Mesendoderm (in vitro differentiated cells): ENCODE results near the gene MPZL2.

Experiments
- DNase-seq: peaks from one replicate; pipeline ENCODE4 v3.0.0; 2013
- H2AK5ac ChIP-seq: 2 replicates; pipeline ENCODE4 v1.6.1; 2013; ENCODE audit warnings: low read length, inconsistent platforms
- H2BK120ac ChIP-seq: 2 replicates; pipeline ENCODE4 v1.6.1; 2013; ENCODE audit warnings: low read depth, mild to moderate bottlenecking, low read length, moderate library complexity, mixed read lengths
- H2BK15ac ChIP-seq: replicated peaks from 2 replicates; pipeline ENCODE4 v1.6.1; 2013; ENCODE audit warnings: low read depth, mild to moderate bottlenecking, moderate library complexity
- H2BK5ac ChIP-seq: 2 replicates; pipeline ENCODE4 v1.6.1; 2013; ENCODE audit warnings: low read length, inconsistent platforms
- H3K18ac ChIP-seq: 2 replicates; pipeline ENCODE4 v1.6.1; 2013; ENCODE audit warnings: mild to moderate bottlenecking, low read length, mixed read lengths
- H3K23ac ChIP-seq: one replicate; pipeline ENCODE4 v1.6.1; 2013; ENCODE audit warnings: low read length
- H3K27ac ChIP-seq: 2 replicates; pipeline ENCODE4 v1.5.1; 2013; ENCODE audit warnings: low read depth, mild to moderate bottlenecking, inconsistent platforms, low read length, moderate library complexity
- H3K27me3 ChIP-seq: 2 replicates; pipeline ENCODE4 v1.6.1; 2013; ENCODE audit warnings: low read length, control low read depth, mild to moderate bottlenecking, inconsistent platforms; ENCODE audit not compliant: insufficient read depth, poor library complexity
- H3K36me3 ChIP-seq: 2 replicates; pipeline ENCODE4 v1.6.1; 2013; ENCODE audit warnings: low read length, inconsistent platforms; ENCODE audit not compliant: control insufficient read depth, insufficient read depth
- H3K4ac ChIP-seq: one replicate; pipeline ENCODE4 v1.6.1; 2013; ENCODE audit warnings: low read depth, mild to moderate bottlenecking, low read length, moderate library complexity
- H3K4me1 ChIP-seq: 2 replicates; pipeline ENCODE4 v1.6.1; 2013; ENCODE audit warnings: low read depth, low read length, inconsistent platforms; ENCODE audit not compliant: control insufficient read depth
- H3K4me2 ChIP-seq: 2 replicates; pipeline ENCODE4 v1.6.1; 2013; ENCODE audit warnings: low read length
- H3K4me3 ChIP-seq: 2 replicates; pipeline ENCODE4 v1.5.1; 2013; ENCODE audit warnings: mild to moderate bottlenecking, low read length
- H3K56ac ChIP-seq: one replicate; pipeline ENCODE4 v1.6.1; 2013; ENCODE audit warnings: low read length
- H3K79me1 ChIP-seq: 2 replicates; pipeline ENCODE4 v1.6.1; 2013; ENCODE audit warnings: low read length, inconsistent platforms
- H3K79me2 ChIP-seq: 2 replicates; pipeline ENCODE4 v1.6.1; 2013; ENCODE audit warnings: mild to moderate bottlenecking, low read length; ENCODE audit not compliant: control insufficient read depth, insufficient read depth
- H3K9ac ChIP-seq: 2 replicates; pipeline ENCODE4 v1.6.1; 2013; ENCODE audit warnings: low read length, inconsistent platforms
- H4K5ac ChIP-seq: one replicate; pipeline ENCODE4 v1.6.1; 2013; ENCODE audit warnings: low read length
- H4K8ac ChIP-seq: one replicate; pipeline ENCODE4 v1.6.1; 2013; ENCODE audit warnings: low read depth, mild to moderate bottlenecking, control low read depth, low read length, moderate library complexity
- WGBS: extraction: QIAGEN DNeasy Blood & Tissue Kit; methylation state at CpG from one replicate; pipeline ENCODE4 v1.1.7; 2013; ENCODE audit warnings: low lambda C conversion rate, missing lambda C conversion rate; ENCODE audit not compliant: insufficient coverage; ENCODE audit errors: extremely low coverage; 5-methylcytosine and 5-hydroxymethylcytosine counted together

The MPZL2 gene

GRCh38 chr11:118272001-118272400, 7.9 kb upstream of the MPZL2 start:
- no peak overlapping the region for H3K4me3 ChIP-seq
- H3K79me1 ChIP-seq, result no peaks in the 10 kb centered on the region
- no peak overlapping the region for H4K5ac ChIP-seq
- no peak overlapping the region for H3K23ac ChIP-seq
- no peaks in the 10 kb centered on the region for H3K36me3 ChIP-seq
- no peak overlapping the region for H3K9ac ChIP-seq
- no peak overlapping the region for H4K8ac ChIP-seq
- no peak overlapping the region for H3K27ac ChIP-seq
- no peak overlapping the region for H3K4ac ChIP-seq
- no peaks in the 10 kb centered on the region for H3K4me1 ChIP-seq
- H2BK15ac ChIP-seq, result no peak overlapping the region
- no peaks in the 10 kb centered on the region for H3K27me3 ChIP-seq
- H3K4me2 ChIP-seq, result no peak overlapping the region
- WGBS, result no CpG with 5 or more reads among the region's 2 CpGs
- H3K56ac ChIP-seq, result no peak overlapping the region
- no peak overlapping the region for H2AK5ac ChIP-seq
- no peaks in the 10 kb centered on the region for H3K79me2 ChIP-seq
- DNase-seq, result no peak
- no peak overlapping the region for H3K18ac ChIP-seq
- H2BK5ac ChIP-seq, result no peak overlapping the region
- no peak overlapping the region for H2BK120ac ChIP-seq

GRCh38 chr11:118267486-118267885, 3.4 kb upstream of the MPZL2 start:
- no peak overlapping the region for H3K18ac ChIP-seq
- no peak overlapping the region for H2BK15ac ChIP-seq
- no peak overlapping the region for H4K8ac ChIP-seq
- no peak overlapping the region for H3K56ac ChIP-seq
- peaks cover 4% of the 10 kb centered on the region for H3K4me1 ChIP-seq
- no peak overlapping the region for H3K4me2 ChIP-seq
- H3K4ac ChIP-seq, result no peak overlapping the region
- H3K4me3 ChIP-seq, result no peak overlapping the region
- H2AK5ac ChIP-seq, result no peak overlapping the region
- no peak overlapping the region for H2BK120ac ChIP-seq
- no peak overlapping the region for H3K23ac ChIP-seq
- no peaks in the 10 kb centered on the region for H3K36me3 ChIP-seq
- WGBS, result no CpG with 5 or more reads among the region's 4 CpGs
- H2BK5ac ChIP-seq, result no peak overlapping the region
- H3K79me1 ChIP-seq, result no peaks in the 10 kb centered on the region
- H3K79me2 ChIP-seq, result no peaks in the 10 kb centered on the region
- H3K9ac ChIP-seq, result no peak overlapping the region
- DNase-seq, result no peak
- no peak overlapping the region for H4K5ac ChIP-seq
- H3K27ac ChIP-seq, result no peak overlapping the region
- peaks cover 7% of the 10 kb centered on the region for H3K27me3 ChIP-seq

- Histone ChIP-seq H2BK15ac (no peak overlapping the region), H3K23ac (no peak overlapping the region), H4K5ac (no peak overlapping the region), H3K4me1 (peaks cover 4% of the 10 kb centered on the region), H3K4me2 (no peak overlapping the region), H2BK5ac (no peak overlapping the region), H2AK5ac (no peak overlapping the region), H3K4ac (no peak overlapping the region), H3K36me3 (no peaks in the 10 kb centered on the region), H2BK120ac (no peak overlapping the region), H3K27me3 (peaks cover 7% of the 10 kb centered on the region), H3K4me3 (no peak overlapping the region), H3K18ac (no peak overlapping the region), H3K56ac (no peak overlapping the region), H3K79me2 (no peaks in the 10 kb centered on the region), H4K8ac (no peak overlapping the region), H3K79me1 (no peaks in the 10 kb centered on the region), H3K9ac (no peak overlapping the region), H3K27ac (no peak overlapping the region)
- no peak for DNase-seq
- no CpG with 5 or more reads among the region's 1 CpG for WGBS
These were observed 1.9 kb upstream of the MPZL2 start for GRCh38 chr11:118265954-118266353.

- H4K5ac ChIP-seq, result no peak overlapping the region
- no peak overlapping the region for H2BK5ac ChIP-seq
- H3K9ac ChIP-seq, result no peak overlapping the region
- no peak overlapping the region for H2BK15ac ChIP-seq
- H3K27me3 ChIP-seq, result peaks cover 7% of the 10 kb centered on the region
- H3K4ac ChIP-seq, result no peak overlapping the region
- no peak overlapping the region for H3K23ac ChIP-seq
- H2BK120ac ChIP-seq, result no peak overlapping the region
- H3K18ac ChIP-seq, result no peak overlapping the region
- no CpG with 5 or more reads among the region's 13 CpGs for WGBS
- H3K4me2 ChIP-seq, result peak overlapping the region; percentile 44
- no peaks in the 10 kb centered on the region for H3K79me2 ChIP-seq
- no peak overlapping the region for H3K4me3 ChIP-seq
- H3K56ac ChIP-seq, result no peak overlapping the region
- H2AK5ac ChIP-seq, result no peak overlapping the region
- peaks cover 4% of the 10 kb centered on the region for H3K4me1 ChIP-seq
- DNase-seq, result no peak
- H3K79me1 ChIP-seq, result no peaks in the 10 kb centered on the region
- H3K36me3 ChIP-seq, result no peaks in the 10 kb centered on the region
- H3K27ac ChIP-seq, result no peak overlapping the region
- H4K8ac ChIP-seq, result no peak overlapping the region
These were observed 720 bp upstream of the MPZL2 start for GRCh38 chr11:118264569-118265465.

GRCh38 chr11:118263112-118263511, 985 bp downstream of the MPZL2 start:
- DNase-seq, result no peak
- Histone ChIP-seq H2AK5ac (no peak overlapping the region), H3K27me3 (peaks cover 7% of the 10 kb centered on the region), H3K4me3 (no peak overlapping the region), H2BK15ac (no peak overlapping the region), H3K79me1 (no peaks in the 10 kb centered on the region), H3K27ac (no peak overlapping the region), H3K4me1 (peaks cover 4% of the 10 kb centered on the region), H4K8ac (no peak overlapping the region), H3K4ac (no peak overlapping the region), H3K18ac (no peak overlapping the region), H3K4me2 (no peak overlapping the region), H3K23ac (no peak overlapping the region), H4K5ac (no peak overlapping the region), H2BK120ac (no peak overlapping the region), H3K56ac (no peak overlapping the region), H3K36me3 (no peaks in the 10 kb centered on the region), H3K9ac (no peak overlapping the region), H2BK5ac (no peak overlapping the region), H3K79me2 (no peaks in the 10 kb centered on the region)
- no CpG with 5 or more reads among the region's 4 CpGs for WGBS

- WGBS, result no CpG with 5 or more reads among the region's 3 CpGs
- H3K27me3 ChIP-seq, result peaks cover 5% of the 10 kb centered on the region
- H2AK5ac ChIP-seq, result no peak overlapping the region
- no peak overlapping the region for H2BK5ac ChIP-seq
- no peak overlapping the region for H2BK120ac ChIP-seq
- H3K4me3 ChIP-seq, result no peak overlapping the region
- peaks cover 4% of the 10 kb centered on the region for H3K4me1 ChIP-seq
- H3K9ac ChIP-seq, result no peak overlapping the region
- H3K27ac ChIP-seq, result no peak overlapping the region
- H3K4ac ChIP-seq, result no peak overlapping the region
- no peak overlapping the region for H3K23ac ChIP-seq
- H3K4me2 ChIP-seq, result no peak overlapping the region
- H4K5ac ChIP-seq, result no peak overlapping the region
- no peak for DNase-seq
- no peak overlapping the region for H3K56ac ChIP-seq
- no peaks in the 10 kb centered on the region for H3K79me2 ChIP-seq
- H2BK15ac ChIP-seq, result no peak overlapping the region
- no peak overlapping the region for H3K18ac ChIP-seq
- no peak overlapping the region for H4K8ac ChIP-seq
- H3K79me1 ChIP-seq, result no peaks in the 10 kb centered on the region
- H3K36me3 ChIP-seq, result no peaks in the 10 kb centered on the region
These were observed 3.7 kb downstream of the MPZL2 start for GRCh38 chr11:118260353-118260752.
